ENCODE results near the gene VSIR. TPM values are rescaled to one million over a fixed set of nuclear protein-coding genes. Genes with fewer than 3 reads are reported as not detected.

The VSIR gene
- total and polyA plus RNA-seq, 9 of the 15 experiments (the other 6 are each of a cell fraction or from before 2014, with no cell fraction given), result 0.14 to 20.5 (median 9.3) TPM

- TF ChIP-seq, protein P1, sequence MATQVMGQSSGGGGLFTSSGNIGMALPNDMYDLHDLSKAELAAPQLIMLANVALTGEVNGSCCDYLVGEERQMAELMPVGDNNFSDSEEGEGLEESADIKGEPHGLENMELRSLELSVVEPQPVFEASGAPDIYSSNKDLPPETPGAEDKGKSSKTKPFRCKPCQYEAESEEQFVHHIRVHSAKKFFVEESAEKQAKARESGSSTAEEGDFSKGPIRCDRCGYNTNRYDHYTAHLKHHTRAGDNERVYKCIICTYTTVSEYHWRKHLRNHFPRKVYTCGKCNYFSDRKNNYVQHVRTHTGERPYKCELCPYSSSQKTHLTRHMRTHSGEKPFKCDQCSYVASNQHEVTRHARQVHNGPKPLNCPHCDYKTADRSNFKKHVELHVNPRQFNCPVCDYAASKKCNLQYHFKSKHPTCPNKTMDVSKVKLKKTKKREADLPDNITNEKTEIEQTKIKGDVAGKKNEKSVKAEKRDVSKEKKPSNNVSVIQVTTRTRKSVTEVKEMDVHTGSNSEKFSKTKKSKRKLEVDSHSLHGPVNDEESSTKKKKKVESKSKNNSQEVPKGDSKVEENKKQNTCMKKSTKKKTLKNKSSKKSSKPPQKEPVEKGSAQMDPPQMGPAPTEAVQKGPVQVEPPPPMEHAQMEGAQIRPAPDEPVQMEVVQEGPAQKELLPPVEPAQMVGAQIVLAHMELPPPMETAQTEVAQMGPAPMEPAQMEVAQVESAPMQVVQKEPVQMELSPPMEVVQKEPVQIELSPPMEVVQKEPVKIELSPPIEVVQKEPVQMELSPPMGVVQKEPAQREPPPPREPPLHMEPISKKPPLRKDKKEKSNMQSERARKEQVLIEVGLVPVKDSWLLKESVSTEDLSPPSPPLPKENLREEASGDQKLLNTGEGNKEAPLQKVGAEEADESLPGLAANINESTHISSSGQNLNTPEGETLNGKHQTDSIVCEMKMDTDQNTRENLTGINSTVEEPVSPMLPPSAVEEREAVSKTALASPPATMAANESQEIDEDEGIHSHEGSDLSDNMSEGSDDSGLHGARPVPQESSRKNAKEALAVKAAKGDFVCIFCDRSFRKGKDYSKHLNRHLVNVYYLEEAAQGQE (IDR thresholded peaks at IDR 0.05; ENCODE audit: borderline replicate concordance), result peak; percentile 91
- TF ChIP-seq, protein P1 (CRISPR knock-in tag; IDR thresholded peaks at IDR 0.05; ENCODE audit: low read depth), result no peak
- TF ChIP-seq NEUROD1 (IDR thresholded peaks at IDR 0.05; ENCODE audit: borderline replicate concordance, low read depth, low read length, partially characterized antibody) (no peak), NR2C2 (CRISPR knock-in tag; IDR thresholded peaks at IDR 0.05) (peak; percentile 38; the same call in 1 of the 2 replicates), NR2C2 (tag; IDR thresholded peaks at IDR 0.05) (no peak), ZBTB7A (IDR thresholded peaks at IDR 0.05; ENCODE audit: borderline replicate concordance, control insufficient read depth, low read depth, low read length) (peak; percentile 58; the same call in 1 of the 2 replicates), NFIC (IDR thresholded peaks at IDR 0.05) (peak; percentile 74), MYC (IDR thresholded peaks at IDR 0.05; ENCODE audit: low read depth, low read length) (peak; percentile 90), MYC (CRISPR knock-in tag; IDR thresholded peaks at IDR 0.05; ENCODE audit: borderline replicate concordance, low read depth) (peak; percentile 67; the same call in 1 of the 2 replicates)
- TF ChIP-seq, protein P2, sequence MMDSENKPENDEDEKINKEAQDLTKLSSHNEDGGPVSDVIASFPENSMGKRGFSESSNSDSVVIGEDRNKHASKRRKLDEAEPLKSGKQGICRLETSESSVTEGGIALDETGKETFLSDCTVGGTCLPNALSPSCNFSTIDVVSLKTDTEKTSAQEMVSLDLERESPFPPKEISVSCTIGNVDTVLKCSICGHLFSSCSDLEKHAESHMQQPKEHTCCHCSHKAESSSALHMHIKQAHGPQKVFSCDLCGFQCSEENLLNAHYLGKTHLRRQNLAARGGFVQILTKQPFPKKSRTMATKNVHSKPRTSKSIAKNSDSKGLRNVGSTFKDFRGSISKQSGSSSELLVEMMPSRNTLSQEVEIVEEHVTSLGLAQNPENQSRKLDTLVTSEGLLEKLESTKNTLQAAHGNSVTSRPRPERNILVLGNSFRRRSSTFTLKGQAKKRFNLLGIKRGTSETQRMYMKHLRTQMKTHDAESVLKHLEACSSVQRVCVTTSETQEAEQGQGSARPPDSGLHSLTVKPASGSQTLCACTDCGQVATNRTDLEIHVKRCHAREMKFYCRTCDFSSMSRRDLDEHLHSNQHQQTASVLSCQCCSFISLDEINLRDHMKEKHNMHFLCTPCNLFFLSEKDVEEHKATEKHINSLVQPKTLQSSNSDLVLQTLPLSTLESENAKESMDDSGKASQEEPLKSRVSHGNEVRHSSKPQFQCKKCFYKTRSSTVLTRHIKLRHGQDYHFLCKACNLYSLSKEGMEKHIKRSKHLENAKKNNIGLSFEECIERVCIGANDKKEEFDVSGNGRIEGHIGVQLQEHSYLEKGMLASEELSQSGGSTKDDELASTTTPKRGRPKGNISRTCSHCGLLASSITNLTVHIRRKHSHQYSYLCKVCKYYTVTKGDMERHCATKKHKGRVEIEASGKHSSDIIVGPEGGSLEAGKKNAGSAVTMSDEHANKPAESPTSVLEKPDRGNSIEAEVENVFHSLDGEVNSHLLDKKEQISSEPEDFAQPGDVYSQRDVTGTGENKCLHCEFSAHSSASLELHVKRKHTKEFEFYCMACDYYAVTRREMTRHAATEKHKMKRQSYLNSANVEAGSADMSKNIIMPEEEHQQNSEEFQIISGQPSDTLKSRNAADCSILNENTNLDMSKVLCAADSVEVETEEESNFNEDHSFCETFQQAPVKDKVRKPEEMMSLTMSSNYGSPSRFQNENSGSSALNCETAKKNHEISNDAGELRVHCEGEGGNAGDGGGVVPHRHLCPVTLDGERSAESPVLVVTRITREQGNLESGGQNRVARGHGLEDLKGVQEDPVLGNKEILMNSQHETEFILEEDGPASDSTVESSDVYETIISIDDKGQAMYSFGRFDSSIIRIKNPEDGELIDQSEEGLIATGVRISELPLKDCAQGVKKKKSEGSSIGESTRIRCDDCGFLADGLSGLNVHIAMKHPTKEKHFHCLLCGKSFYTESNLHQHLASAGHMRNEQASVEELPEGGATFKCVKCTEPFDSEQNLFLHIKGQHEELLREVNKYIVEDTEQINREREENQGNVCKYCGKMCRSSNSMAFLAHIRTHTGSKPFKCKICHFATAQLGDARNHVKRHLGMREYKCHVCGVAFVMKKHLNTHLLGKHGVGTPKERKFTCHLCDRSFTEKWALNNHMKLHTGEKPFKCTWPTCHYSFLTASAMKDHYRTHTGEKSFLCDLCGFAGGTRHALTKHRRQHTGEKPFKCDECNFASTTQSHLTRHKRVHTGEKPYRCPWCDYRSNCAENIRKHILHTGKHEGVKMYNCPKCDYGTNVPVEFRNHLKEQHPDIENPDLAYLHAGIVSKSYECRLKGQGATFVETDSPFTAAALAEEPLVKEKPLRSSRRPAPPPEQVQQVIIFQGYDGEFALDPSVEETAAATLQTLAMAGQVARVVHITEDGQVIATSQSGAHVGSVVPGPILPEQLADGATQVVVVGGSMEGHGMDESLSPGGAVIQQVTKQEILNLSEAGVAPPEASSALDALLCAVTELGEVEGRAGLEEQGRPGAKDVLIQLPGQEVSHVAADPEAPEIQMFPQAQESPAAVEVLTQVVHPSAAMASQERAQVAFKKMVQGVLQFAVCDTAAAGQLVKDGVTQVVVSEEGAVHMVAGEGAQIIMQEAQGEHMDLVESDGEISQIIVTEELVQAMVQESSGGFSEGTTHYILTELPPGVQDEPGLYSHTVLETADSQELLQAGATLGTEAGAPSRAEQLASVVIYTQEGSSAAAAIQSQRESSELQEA (IDR thresholded peaks at IDR 0.05; ENCODE audit: low read depth), result no peak
Measured at GRCh38 chr10:71812016-71812912, 38.9 kb upstream of the VSIR start (continued).
